Measurements from ENCODE around the gene FRMD6. TPM values are rescaled to one million over a fixed set of nuclear protein-coding genes. Genes with fewer than 3 reads are reported as not detected.

FRMD6 gene
- total RNA-seq, 4 donors from 2014 or later: 97.4 to 199 (median 134) TPM

GRCh38 chr14:51648296-51648695 is 3.4 kb upstream of the FRMD6 start:
- no peak overlapping the region for H3K4me3 ChIP-seq
- no peaks in the 10 kb centered on the region for H3K36me3 ChIP-seq
- no peak for DNase-seq
- intact Hi-C loops (cut with DNase I; ENCODE audit: low total_unique reads): no loop called here
- H3K27me3 ChIP-seq: no peaks in the 10 kb centered on the region
- TF ChIP-seq, protein P1, sequence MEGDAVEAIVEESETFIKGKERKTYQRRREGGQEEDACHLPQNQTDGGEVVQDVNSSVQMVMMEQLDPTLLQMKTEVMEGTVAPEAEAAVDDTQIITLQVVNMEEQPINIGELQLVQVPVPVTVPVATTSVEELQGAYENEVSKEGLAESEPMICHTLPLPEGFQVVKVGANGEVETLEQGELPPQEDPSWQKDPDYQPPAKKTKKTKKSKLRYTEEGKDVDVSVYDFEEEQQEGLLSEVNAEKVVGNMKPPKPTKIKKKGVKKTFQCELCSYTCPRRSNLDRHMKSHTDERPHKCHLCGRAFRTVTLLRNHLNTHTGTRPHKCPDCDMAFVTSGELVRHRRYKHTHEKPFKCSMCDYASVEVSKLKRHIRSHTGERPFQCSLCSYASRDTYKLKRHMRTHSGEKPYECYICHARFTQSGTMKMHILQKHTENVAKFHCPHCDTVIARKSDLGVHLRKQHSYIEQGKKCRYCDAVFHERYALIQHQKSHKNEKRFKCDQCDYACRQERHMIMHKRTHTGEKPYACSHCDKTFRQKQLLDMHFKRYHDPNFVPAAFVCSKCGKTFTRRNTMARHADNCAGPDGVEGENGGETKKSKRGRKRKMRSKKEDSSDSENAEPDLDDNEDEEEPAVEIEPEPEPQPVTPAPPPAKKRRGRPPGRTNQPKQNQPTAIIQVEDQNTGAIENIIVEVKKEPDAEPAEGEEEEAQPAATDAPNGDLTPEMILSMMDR (IDR thresholded peaks at IDR 0.05): no peak
- no peak for TF ChIP-seq POLR2A (IDR thresholded peaks at IDR 0.05)
- peak overlapping the region; percentile 58 to 99 for H3K27ac ChIP-seq
- H3K9me3 ChIP-seq: no peaks in the 10 kb centered on the region
- peaks cover 0 to 7% of the 10 kb centered on the region in 2 donors for H3K4me1 ChIP-seq

DNA sequence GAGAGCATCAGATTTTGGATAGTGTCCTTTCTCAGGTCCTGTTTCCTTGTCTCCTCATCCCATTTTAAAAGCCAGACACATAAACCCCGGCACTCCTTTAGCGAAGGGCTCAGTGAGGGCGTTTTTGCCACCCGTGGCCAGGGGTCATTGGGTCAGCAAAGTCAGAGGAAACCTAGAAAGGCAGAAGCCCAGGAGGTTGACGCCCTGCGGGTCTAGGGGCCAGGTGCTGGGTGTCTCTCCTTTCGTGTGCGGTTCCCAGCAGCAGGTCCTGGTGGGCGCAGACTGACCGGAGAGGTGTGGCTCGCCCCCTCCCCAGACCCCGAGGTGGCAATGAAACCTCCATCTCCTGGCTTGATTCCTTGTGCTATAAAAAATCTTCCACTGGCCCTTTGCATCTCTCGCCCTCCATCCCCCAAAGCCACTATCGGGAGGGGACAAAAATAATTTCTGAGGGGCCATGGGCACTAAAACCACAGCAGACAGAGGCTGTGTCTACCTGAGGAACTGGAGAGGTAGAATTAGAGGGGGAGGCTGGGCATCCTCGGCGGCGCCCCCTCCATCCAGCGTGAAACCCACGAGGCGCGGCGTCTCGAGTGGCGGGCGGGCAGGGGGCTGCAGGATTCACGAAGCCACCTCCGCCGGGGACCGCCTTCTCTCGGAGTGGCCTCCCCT is 858 bp upstream of the FRMD6 start:
- peak overlapping the region; percentile 95 to 99 for H3K27ac ChIP-seq
- no peaks in the 10 kb centered on the region for H3K27me3 ChIP-seq
- no peaks in the 10 kb centered on the region for H3K9me3 ChIP-seq
- H3K4me1 ChIP-seq: no peaks in the 10 kb centered on the region
- peak overlapping the region; percentile 86 to 92 for H3K4me3 ChIP-seq
- TF ChIP-seq, protein P1 (IDR thresholded peaks at IDR 0.05): no peak
- TF ChIP-seq POLR2A (IDR thresholded peaks at IDR 0.05): no peak
- no peaks in the 10 kb centered on the region for H3K36me3 ChIP-seq
- DNase-seq: peak; percentile 40 to 50
- intact Hi-C loops (cut with DNase I; ENCODE audit: low total_unique reads): loop anchor here (10.0 kb wide), 1 partner anchor 166 kb away; no protein-coding TSS in a partner anchor

DNA sequence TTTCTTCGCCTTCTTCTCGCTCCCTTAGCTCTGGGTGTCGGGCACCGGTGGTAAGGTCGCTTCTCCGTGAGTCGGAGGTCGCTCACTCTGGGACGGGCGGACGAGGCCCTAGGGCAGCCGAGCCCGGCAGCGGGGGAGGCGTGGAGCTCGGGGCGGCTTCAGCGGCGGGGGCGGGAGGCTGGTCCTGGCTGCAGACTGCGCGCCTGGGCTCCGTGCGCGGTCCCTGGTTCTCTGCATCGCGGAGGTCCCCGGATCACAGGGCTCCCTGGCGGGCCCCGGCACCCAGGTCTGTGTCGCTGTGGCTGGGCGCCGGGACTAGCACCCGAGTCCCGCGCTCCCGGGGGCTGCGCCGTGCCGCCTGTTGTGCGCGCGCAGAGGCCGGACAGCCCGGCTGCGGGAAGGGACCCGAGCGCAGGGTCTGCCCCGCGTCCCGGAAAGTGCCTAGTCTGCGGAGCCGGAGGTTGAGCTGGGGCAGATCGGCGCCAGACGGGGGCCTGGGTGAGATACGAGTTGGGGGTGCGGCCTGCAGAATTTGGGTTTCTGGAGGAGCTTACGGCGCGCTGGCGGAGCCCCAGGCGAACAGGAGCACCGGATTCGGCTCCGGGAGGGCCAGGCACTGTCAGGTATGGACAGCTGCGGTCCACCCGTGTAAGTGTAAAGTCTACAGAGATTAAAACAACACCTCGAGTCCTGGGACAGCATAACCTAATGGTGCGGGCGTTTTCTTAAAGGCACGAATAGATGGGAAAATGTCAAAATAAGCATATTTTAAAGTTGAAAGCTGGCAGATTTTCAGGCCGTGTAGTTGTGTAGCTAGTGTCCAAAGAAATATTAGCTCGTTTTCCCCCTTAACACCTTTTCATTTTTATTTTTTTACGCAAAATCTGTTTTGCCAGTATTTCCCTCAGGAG is 713 bp downstream of the FRMD6 start:
- Histone ChIP-seq H3K4me1 (no peaks in the 10 kb centered on the region), H3K27me3 (no peaks in the 10 kb centered on the region), H3K36me3 (no peaks in the 10 kb centered on the region), H3K4me3 (peak overlapping the region; percentile 85 to 92), H3K27ac (peak overlapping the region; percentile 95 to 99), H3K9me3 (no peaks in the 10 kb centered on the region)
- DNase-seq: peak; percentile 56 to 65
- intact Hi-C loops (cut with DNase I; ENCODE audit: low total_unique reads): loop anchor here (10.0 kb wide), 1 partner anchor 168 kb away; no protein-coding TSS in a partner anchor
- TF ChIP-seq POLR2A (IDR thresholded peaks at IDR 0.05): no peak
- TF ChIP-seq, protein P1 (IDR thresholded peaks at IDR 0.05): no peak

DNA sequence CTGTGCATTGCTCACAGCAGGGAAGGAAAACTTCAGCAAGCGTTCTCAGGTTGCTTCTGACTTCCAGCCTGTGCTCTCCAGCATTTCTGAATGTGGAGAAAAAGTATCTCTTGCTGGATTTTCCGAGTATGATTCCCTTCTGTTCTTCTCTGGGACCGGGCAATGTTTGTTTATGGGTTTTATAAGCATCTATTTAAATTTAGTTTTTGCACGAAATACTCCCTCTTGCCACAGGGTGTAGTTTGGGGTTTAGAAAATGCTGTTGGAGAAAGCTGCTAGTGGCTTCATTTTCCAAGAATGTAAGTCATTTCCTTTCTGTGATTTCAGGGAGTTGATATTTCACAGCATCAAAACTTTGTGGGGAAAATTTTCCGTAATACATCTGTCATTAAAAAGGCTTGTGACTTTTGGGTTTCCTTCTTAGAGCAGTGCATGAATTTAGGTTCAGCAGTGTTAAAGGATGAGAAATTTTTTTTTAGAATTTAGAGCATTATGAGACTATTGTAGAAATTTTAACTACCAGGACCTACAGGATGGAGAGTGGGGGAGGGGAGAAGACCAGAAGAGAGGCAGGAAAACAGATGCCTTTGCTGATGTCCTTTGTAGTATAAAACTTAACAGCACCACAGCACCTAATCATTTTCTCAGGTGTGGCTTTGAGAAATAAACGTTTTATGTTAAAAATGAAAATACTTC is 1.5 kb downstream of the FRMD6 start:
- Histone ChIP-seq H3K4me1 (peaks cover 0 to 2% of the 10 kb centered on the region in 2 donors), H3K36me3 (no peaks in the 10 kb centered on the region), H3K9me3 (no peaks in the 10 kb centered on the region), H3K4me3 (peak overlapping the region; percentile 85 to 92), H3K27ac (peak overlapping the region; percentile 95 to 99), H3K27me3 (no peaks in the 10 kb centered on the region)
- peak in 1 of 2 donors; percentile 42 for DNase-seq
- TF ChIP-seq, protein P1 (IDR thresholded peaks at IDR 0.05): peak; percentile 45 to 58 (median 52)
- peak in 1 of 2 donors; percentile 40 for TF ChIP-seq POLR2A (IDR thresholded peaks at IDR 0.05)
- intact Hi-C loops (cut with DNase I; ENCODE audit: low total_unique reads): loop anchor here (10.0 kb wide), 1 partner anchor 168 kb away; no protein-coding TSS in a partner anchor

Measured in uterus (tissue), 4 donors.